H1 (cell line): Measurements from ENCODE around the gene MMP15. TPM values are rescaled to one million over a fixed set of nuclear protein-coding genes. Genes with fewer than 3 reads are reported as not detected.

Experiments
- ASH2L ChIP-seq: fragments of 200-600, 300-600 bp; sonication (generic); IDR thresholded peaks from one replicate; pipeline ENCODE4 v1.7.1; 2017; ENCODE audit warnings: low read length
- BCL11A ChIP-seq, 2 experiments: IDR thresholded peaks; one replicate each; pipeline ENCODE4 v1.6.1; 2011; ENCODE audit warnings: low read depth in 2 of 2, low read length in 2 of 2, mild to moderate bottlenecking in 2 of 2
- CHD7 ChIP-seq: fragments of 300-600 bp; sonication (generic); IDR thresholded peaks from 2 replicates; pipeline ENCODE4 v1.7.1; 2012; ENCODE audit warnings: low read length, moderate library complexity, mild to moderate bottlenecking, inconsistent platforms; ENCODE audit not compliant: insufficient replicate concordance
- GTF2F1 ChIP-seq: IDR thresholded peaks from 2 replicates; pipeline ENCODE4 v1.6.1; 2012; ENCODE audit warnings: low read depth, low read length, improper control_type of control experiment, borderline replicate concordance
- SRF ChIP-seq: IDR thresholded peaks from 2 replicates; pipeline ENCODE4 v1.6.1; 2011; ENCODE audit warnings: mild to moderate bottlenecking, low read depth, low read length, moderate library complexity
- TEAD4 ChIP-seq: IDR thresholded peaks from 2 replicates; pipeline ENCODE4 v1.6.1; 2012; ENCODE audit warnings: low read depth, low read length, inconsistent platforms, mixed read lengths
- polyA plus RNA-seq, 7 experiments: library from polyadenylated mRNA; depleted of rRNA in 3 of 7; stranded (reverse) in 5 of 7; unstranded in 2 of 7; fragments of >200 nt in 5 of 7; fragments of 200-250 nt in 2 of 7; gene quantifications; 1 replicate in 5 of 7; 2 replicates in 1 of 7; 4 replicates in 1 of 7; pipeline versions ENCODE4 v1.2.1 to v1.2.3, GENCODE V29; 2011 to 2013; ENCODE audit warnings: missing spikeins in 2 of 7, mixed read lengths in 2 of 7
- total RNA-seq: library from RNA; stranded (reverse); fragmentation: NEBNext Ultra II Directional; extraction: Animal tissue kit (Norgen Biotek cat#: 25700); gene quantifications from 2 replicates; pipeline ENCODE4 v1.2.1, GENCODE V29; 2021

Gene MMP15
- total and polyA plus RNA-seq, 2 of the 8 experiments (the other 6 are each of a cell fraction or from before 2014, with no cell fraction given): 38.5 to 42.2 TPM

- TF ChIP-seq GTF2F1: no peak
- TF ChIP-seq SRF: no peak
- TF ChIP-seq ASH2L: no peak
- no peak for TF ChIP-seq BCL11A (IDR thresholded peaks at IDR 0.05; ENCODE audit: low read depth in 2 of 2, low read length in 2 of 2)
- no peak for TF ChIP-seq CHD7
- no peak for TF ChIP-seq TEAD4
Measured at GRCh38 chr16:58001781-58002415, 23.7 kb upstream of the MMP15 start (continued).
